Esophagus muscularis mucosa (tissue), 4 donors: ENCODE measurements around the gene SUV39H1.

Experiments used
- CTCF ChIP-seq, 3 experiments: fragments of 200-600 bp in 2 of 3; fragments of 450-650 bp in 1 of 3; sonication (generic) in 2 of 3; IDR thresholded peaks; one replicate each; pipeline ENCODE4 v1.5.1; 2017 to 2019; ENCODE audit warnings: antibody characterized with exemption in 3 of 3, mild to moderate bottlenecking in 2 of 3, moderate library complexity in 1 of 3
- EP300 ChIP-seq: sonication (generic); formaldehyde crosslinking; IDR thresholded peaks from one replicate; pipeline ENCODE4 v1.6.1; 2017; ENCODE audit warnings: antibody characterized with exemption
- POLR2A ChIP-seq: fragments of 450-650 bp; IDR thresholded peaks from one replicate; pipeline ENCODE4 v1.6.1; 2017; ENCODE audit warnings: antibody characterized with exemption, moderate library complexity, mild to moderate bottlenecking, low read depth
- POLR2AphosphoS5 ChIP-seq, 2 donors: sonication (generic); formaldehyde crosslinking; IDR thresholded peaks; one replicate each; pipeline ENCODE4 v1.6.1; 2017; ENCODE audit warnings: antibody characterized with exemption in 2 of 2

- TF ChIP-seq CTCF (IDR thresholded peaks at IDR 0.05) (no peak), EP300 (no peak), POLR2AphosphoS5 (IDR thresholded peaks at IDR 0.05) (no peak), POLR2A (no peak)
Observed at GRCh38 chrX:48664156-48664555, 32.4 kb upstream of the SUV39H1 start.
